RPMI7951 (cell line): ENCODE results near the gene TRIOBP. TPM values are rescaled to one million over a fixed set of nuclear protein-coding genes. Genes with fewer than 3 reads are reported as not detected.

ENCODE experiments used
- DNase-seq: peaks from one replicate; pipeline ENCODE4 v3.0.0-alpha.2; 2012; ENCODE audit warnings: low read depth
- total RNA-seq: library from RNA; depleted of rRNA; stranded (reverse); fragments of >200 nt; shearing (Covaris generic); gene quantifications from 2 replicates; pipeline ENCODE4 v1.2.3, GENCODE V29; 2014

The TRIOBP gene
- total RNA-seq, 1 experiment from 2014 or later = 68.2 TPM

- no peak for DNase-seq
Measured at GRCh38 chr22:37804352-37804880, 107.6 kb downstream of the TRIOBP start.

DNA sequence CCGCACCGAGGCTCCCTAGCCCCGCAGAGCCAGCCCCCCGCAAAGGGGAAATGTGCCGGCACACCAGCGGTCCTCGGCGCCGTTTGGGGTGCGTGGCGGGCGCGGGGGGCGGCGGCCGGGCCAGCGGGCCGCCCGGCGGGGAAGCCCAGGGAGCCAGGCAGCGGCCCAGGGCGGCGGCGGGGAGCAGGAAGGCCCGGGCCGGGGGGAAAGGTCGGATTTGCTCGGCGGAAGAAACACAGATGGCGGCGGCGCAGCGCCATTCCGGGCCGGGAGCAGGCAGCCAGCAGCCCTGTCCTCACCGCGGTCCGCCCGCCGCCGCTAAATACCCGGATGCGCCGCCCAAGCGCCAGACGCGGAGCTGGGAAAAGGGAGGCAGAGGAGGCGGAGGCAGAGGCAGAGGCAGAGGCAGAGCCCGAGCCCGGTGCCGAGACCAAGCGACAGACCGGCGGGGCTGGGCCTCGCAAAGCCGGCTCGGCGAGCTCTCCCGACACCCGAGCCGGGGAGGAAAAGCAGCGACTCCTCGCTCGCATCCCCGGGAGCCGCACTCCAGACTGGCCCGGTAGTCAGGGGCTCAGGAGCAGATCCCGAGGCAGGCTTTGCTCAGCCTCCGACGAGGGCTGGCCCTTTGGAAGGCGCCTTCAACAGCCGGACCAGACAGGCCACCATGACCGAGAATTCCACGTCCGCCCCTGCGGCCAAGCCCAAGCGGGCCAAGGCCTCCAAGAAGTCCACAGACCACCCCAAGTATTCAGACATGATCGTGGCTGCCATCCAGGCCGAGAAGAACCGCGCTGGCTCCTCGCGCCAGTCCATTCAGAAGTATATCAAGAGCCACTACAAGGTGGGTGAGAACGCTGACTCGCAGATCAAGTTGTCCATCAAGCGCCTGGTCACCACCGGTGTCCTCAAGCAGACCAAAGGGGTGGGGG, 108.3 kb downstream of the TRIOBP start:
- DNase-seq = peak; percentile 84

- DNase-seq = no peak
Measured at GRCh38 chr22:37805810-37806277, 109.0 kb downstream of the TRIOBP start.

- DNase-seq = peak; percentile 46
Measured at GRCh38 chr22:37806409-37807333, 109.8 kb downstream of the TRIOBP start.

DNA sequence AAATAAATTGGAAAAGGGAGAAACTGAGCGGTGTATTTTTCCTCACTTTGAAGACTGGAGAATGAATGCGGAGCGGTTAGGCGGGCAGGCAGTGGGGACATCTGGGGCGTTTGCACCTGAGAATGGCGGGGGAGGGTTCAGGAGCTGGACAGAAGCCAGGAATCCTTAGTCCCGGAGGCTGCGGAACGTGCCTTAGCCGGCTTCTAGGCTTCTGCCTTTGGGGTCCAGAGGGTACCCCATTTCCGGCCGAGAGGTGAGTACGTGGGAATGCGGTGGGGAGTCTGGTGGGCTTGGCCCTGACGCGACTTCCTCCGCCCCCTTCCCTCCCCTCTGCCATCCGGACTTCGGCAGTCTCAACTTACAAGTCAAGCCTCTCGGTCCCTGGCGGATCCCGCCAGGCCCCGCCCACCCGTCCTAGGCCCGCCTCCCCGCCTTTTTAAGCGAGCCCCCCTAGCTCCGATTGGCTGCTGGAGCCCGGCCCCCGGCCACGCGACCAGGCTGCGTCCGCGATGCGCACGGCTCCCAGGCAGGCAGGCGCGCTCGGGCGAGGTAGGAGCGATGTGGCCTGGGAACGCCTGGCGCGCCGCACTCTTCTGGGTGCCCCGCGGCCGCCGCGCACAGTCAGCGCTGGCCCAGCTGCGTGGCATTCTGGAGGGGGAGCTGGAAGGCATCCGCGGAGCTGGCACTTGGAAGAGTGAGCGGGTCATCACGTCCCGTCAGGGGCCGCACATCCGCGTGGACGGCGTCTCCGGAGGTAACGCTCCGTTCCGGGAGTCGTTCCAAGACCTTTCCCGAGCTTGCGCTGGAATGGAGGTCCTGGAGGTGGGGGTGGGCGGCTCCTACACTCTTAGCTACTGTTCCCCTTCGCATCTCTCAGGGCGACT, 110.8 kb downstream of the TRIOBP start, which contains the start of gene GCAT:
TSS of gene GCAT (plus strand) at position 525 of the 884 bp plus-strand sequence. CDS start at position 559, 34 bp downstream.
- peak; percentile 93 for DNase-seq

GRCh38 chr22:37808294-37808657, 111.4 kb downstream of the TRIOBP start:
- DNase-seq = peak; percentile 39

- no peak for DNase-seq
Measured at GRCh38 chr22:37809672-37810333, 113.0 kb downstream of the TRIOBP start.

GRCh38 chr22:37811867-37812266, 115.0 kb downstream of the TRIOBP start:
- DNase-seq = no peak

DNA sequence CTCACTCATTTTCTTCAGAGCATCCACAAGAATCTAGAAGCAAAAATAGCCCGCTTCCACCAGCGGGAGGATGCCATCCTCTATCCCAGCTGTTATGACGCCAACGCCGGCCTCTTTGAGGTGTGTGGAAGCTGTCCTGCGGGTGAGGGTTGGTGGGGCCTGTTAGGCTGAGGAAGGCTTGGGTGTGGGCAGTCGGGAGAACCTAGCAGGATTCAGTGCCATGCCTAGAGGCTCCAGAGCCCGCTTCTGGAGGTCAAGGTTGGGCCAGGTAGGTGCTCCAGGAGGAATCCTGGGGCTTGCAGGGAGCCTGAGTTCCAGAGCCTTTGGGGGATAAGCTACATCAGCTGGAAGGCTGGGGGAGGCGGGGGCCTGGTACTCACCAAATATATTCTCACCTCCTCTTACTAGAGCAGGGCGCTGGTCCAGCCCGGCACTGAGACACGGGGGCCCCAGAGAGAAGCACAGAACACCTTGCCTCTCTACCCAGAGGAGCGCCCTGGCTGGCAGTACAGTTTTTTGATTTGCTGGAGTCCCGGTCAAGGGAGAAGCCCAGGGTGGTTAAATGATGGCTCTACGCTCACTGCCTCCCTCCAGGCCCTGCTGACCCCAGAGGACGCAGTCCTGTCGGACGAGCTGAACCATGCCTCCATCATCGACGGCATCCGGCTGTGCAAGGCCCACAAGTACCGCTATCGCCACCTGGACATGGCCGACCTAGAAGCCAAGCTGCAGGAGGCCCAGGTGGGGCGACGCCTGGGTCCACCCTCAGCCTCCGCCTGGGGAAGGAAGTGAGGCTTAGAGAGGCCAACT, 116.2 kb downstream of the TRIOBP start:
- no peak for DNase-seq

DNA sequence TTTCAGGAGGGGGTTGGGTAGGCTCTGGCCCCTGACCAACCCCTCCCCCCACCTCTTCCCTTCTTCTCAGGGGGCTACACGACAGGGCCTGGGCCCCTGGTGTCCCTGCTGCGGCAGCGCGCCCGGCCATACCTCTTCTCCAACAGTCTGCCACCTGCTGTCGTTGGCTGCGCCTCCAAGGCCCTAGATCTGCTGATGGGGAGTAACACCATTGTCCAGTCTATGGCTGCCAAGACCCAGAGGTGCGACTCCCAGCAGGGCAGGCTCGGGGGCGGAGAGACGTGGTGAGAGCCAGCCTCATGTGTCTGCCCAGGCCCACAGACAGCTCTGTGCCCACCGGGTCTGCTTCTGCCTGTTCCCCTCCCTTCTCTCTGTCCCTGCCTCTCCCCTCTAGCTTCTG, 118.7 kb downstream of the TRIOBP start:
- no peak for DNase-seq

GRCh38 chr22:37816543-37817180, 119.8 kb downstream of the TRIOBP start:
- DNase-seq = no peak

DNA sequence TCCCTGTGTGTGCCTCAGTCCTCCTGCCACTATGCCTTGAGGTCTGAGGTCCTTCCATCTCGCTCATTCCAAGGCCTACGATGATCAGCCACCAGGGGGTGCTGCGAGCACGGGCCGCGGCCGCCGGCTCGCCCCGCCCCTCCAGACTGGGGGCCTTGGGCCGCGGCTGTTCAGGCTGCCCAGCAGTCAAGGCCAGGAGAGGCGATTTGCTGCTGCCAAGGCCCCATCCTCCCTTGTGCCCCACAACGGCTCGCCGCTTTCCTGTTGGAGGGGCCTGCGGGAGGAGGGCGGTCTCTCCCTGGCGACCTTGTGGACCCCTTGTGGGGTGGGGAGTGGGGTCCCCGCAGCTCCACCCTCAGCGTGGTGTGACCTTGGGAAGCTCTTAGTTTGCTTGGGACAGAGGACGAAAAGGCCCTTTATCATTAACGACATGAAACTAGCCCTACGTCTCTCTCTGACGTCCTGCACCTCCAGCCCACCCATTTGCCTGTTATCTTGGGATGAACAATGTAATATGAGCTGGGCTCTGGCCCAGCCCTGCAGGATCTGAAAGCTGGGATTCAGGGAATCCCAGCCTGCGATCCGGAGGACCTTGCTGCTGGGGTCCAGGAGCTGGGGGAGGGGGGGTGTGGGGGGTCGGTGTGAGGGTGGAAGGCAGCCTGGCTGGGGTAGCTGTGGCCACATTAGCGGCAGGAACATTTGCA, 121.0 kb downstream of the TRIOBP start:
- peak; percentile 70 for DNase-seq

DNA sequence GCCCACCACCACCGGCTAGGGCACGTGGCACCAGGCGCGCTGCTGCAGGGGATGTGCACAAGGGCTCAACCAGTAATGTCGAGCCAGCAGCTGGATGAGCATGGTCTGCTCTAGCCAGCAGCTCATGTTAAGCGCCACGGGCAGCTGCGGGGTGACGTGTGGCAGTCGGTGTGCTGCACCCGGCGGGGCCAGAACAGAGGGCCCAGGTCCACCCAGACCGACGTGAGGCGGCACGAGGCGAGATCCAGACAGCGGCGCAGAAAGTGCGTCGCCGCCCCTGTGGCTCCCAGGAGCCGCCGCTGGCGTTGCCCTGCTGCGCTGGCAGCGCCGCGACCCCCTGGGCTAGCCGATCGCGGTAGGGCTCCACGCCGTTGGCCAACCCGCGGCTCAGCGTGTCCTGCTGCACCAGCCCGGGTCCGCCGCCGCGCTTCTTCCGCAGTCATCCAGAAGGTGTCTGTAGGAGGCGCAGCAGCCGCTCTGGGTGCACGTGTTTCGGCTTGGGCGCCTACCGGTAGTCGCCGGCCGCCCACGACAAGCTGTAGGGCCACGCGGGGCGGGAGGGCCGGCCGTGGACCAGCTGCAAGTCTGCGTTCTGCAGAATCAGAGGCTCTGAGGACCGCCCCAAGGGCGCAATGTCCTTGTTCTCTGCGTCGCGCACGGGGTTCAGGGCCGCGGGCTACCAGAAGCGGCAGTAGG, 121.7 kb downstream of the TRIOBP start:
- no peak for DNase-seq

DNA sequence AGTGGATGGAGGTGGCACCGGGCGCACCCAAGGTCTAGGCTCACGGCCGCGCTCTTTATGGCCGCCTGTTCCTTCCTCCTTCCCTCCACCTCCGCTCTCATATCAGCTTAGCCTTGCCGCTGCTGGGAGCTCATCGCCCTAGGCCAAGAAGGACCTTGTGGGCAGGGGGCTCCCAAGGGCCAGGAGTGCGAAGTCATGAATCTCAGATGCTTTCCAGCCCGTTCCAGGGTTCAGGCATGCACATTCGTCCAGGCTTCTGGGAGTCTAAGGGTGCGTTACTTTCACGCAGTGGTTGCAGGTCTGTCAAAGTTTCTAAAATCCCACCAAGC, 122.2 kb downstream of the TRIOBP start:
- no peak for DNase-seq

GRCh38 chr22:37820350-37820749, 123.5 kb downstream of the TRIOBP start:
- no peak for DNase-seq

DNA sequence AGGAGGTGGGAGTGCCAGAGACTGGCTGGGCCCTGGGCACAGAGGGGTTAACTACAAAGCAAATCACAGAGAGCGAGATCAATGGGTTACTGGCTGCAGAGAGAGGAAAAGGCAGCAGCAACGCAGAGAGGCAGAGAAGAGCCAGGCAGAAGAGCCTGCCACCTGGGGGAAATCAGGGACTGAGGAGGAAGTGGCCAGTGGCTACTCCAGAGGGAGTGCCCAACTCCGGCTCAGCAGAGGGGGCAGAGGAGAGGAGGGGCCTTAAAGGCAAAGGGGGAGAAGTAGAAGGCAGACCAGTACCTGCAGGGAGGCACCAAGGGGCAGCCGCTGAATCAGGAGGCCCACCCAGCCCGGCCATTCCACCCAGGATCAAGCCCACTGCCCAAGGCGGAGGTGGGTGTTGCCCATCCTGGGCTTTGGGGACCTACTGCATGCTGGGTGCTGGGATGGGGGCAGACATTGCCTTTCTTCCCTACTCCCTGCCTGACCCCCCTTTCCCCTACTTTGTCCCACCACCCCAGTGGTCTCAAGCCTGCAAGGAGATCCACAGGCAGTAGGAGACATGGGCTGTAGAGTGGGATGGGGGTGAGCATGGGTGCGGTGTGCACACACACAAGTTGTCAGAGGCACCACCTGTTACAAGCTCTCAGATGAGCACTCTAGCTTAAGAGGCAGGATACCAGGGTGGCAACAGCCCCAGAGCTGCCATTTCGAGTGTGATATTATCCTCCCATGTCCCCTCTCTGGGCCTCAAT, 125.4 kb downstream of the TRIOBP start:
- DNase-seq = no peak
